Spleen (tissue), 7 donors: ENCODE measurements around the gene TMEM259.

ENCODE experiments used
- POLR2A ChIP-seq, 3 donors: fragments of 450-650 bp; IDR thresholded peaks; one replicate each; pipeline ENCODE4 v1.5.1; 2017; ENCODE audit warnings: antibody characterized with exemption in 3 of 3, mild to moderate bottlenecking in 1 of 3
- POLR2AphosphoS5 ChIP-seq, 3 donors: sonication (generic); formaldehyde crosslinking; IDR thresholded peaks; one replicate each; pipeline ENCODE4 v1.5.1; 2017; ENCODE audit warnings: antibody characterized with exemption in 3 of 3
- TF ChIP-seq, protein P1 (sequence below), 11 experiments: fragments of 200-600 bp in 7 of 11; fragments of 450-650 bp in 4 of 11; sonication (generic) in 4 of 11; IDR thresholded peaks in 8 of 11; conservative IDR thresholded peaks in 3 of 11; 1 replicate in 7 of 11; 2 replicates in 4 of 11; pipeline versions ENCODE4 v1.4.0 to v1.8.0; 2016 to 2021; ENCODE audit warnings: antibody characterized with exemption in 11 of 11, inconsistent platforms in 4 of 11, mild to moderate bottlenecking in 1 of 11
- donor health status: DM: no; HTN: no; CAD: no; lungs with moderate emphysema.
- donor health status: DM: no; HTN: no; CAD: no.
- donor health status: DM: no; HTN: no; CAD: no.

- TF ChIP-seq, protein P1, sequence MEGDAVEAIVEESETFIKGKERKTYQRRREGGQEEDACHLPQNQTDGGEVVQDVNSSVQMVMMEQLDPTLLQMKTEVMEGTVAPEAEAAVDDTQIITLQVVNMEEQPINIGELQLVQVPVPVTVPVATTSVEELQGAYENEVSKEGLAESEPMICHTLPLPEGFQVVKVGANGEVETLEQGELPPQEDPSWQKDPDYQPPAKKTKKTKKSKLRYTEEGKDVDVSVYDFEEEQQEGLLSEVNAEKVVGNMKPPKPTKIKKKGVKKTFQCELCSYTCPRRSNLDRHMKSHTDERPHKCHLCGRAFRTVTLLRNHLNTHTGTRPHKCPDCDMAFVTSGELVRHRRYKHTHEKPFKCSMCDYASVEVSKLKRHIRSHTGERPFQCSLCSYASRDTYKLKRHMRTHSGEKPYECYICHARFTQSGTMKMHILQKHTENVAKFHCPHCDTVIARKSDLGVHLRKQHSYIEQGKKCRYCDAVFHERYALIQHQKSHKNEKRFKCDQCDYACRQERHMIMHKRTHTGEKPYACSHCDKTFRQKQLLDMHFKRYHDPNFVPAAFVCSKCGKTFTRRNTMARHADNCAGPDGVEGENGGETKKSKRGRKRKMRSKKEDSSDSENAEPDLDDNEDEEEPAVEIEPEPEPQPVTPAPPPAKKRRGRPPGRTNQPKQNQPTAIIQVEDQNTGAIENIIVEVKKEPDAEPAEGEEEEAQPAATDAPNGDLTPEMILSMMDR (IDR thresholded peaks at IDR 0.05 in 8 of 11, conservative IDR thresholded peaks at IDR 0.05 in 3 of 11) = no peak
- TF ChIP-seq POLR2AphosphoS5 (IDR thresholded peaks at IDR 0.05) (peak in 1 of 3 donors; percentile 6), POLR2A (IDR thresholded peaks at IDR 0.05) (no peak)
These were observed 33.4 kb upstream of the TMEM259 start for GRCh38 chr19:1054102-1055027.
